Thyroid gland (tissue), 4 donors: ENCODE results near the gene EHD2. TPM values are rescaled to one million over a fixed set of nuclear protein-coding genes. Genes with fewer than 3 reads are reported as not detected.
"Not testable (repeated sequence)": the region's sequence is repeated elsewhere in the genome, so short reads cannot be mapped to it uniquely, and the experiment has no call there.

ENCODE experiments used
- DNase-seq, 2 donors: peaks; one replicate each; pipeline ENCODE4 v3.0.0-alpha.2; 2019
- H3K27ac ChIP-seq, 3 donors: fragments of 200-600 bp; sonication (generic); 1 replicate in 2 of 3; 2 replicates in 1 of 3; pipeline ENCODE4 v1.5.1; 2016 to 2019; ENCODE audit warnings: mild to moderate bottlenecking in 1 of 3, moderate library complexity in 1 of 3
- H3K27me3 ChIP-seq: fragments of 200-600 bp; sonication (generic); one replicate; pipeline ENCODE4 v1.5.1; 2019
- H3K36me3 ChIP-seq, 2 donors: fragments of 200-600 bp; sonication (generic); one replicate each; pipeline ENCODE4 v1.5.1; 2016 to 2019
- H3K4me1 ChIP-seq, 2 donors: fragments of 200-600 bp; sonication (generic); one replicate each; pipeline ENCODE4 v1.5.1; 2017 to 2019
- H3K4me3 ChIP-seq, 3 donors: fragments of 200-600 bp; sonication (generic); replicated peaks in 1 of 3; 1 replicate in 2 of 3; 2 replicates in 1 of 3; pipeline ENCODE4 v1.5.1; 2016; ENCODE audit warnings: mild to moderate bottlenecking in 1 of 3
- H3K9me3 ChIP-seq: fragments of 200-600 bp; sonication (generic); one replicate; pipeline ENCODE4 v1.5.1; 2017
- CTCF ChIP-seq, 6 experiments: fragments of 200-600 bp in 3 of 6; fragments of 450-650 bp in 3 of 6; sonication (generic) in 3 of 6; IDR thresholded peaks; one replicate each; pipeline ENCODE4 v1.5.1; 2016 to 2019; ENCODE audit warnings: antibody characterized with exemption in 6 of 6, mild to moderate bottlenecking in 2 of 6, inconsistent platforms in 1 of 6, moderate library complexity in 1 of 6
- POLR2A ChIP-seq, 2 donors: fragments of 450-650 bp; IDR thresholded peaks; one replicate each; pipeline ENCODE4 v1.6.1; 2017; ENCODE audit warnings: antibody characterized with exemption in 2 of 2, mild to moderate bottlenecking in 2 of 2, moderate library complexity in 1 of 2
- WGBS, 2 donors: methylation state at CpG; one replicate each; pipeline ENCODE4 v1.1.5; 2017; 5-methylcytosine and 5-hydroxymethylcytosine counted together
- intact Hi-C: fragments of 100-400 bp; cut with DNase I; formaldehyde crosslinking; loops from one replicate; pipeline ENCODE4 v1.15.1; 2023
- total RNA-seq, 4 donors: library from RNA; depleted of rRNA; stranded (reverse); fragments of >200 nt; gene quantifications; one replicate each; pipeline ENCODE4 v1.2.3, GENCODE V29; 2016

EHD2 gene
- total RNA-seq, 4 donors from 2014 or later: 41.9 to 48.0 (median 44.3) TPM

GRCh38 chr19:47716270-47716937 lies 3.2 kb downstream of the EHD2 start:
- no peak for DNase-seq

GRCh38 chr19:47718415-47719046 lies 5.3 kb downstream of the EHD2 start:
- WGBS, 2 donors: 75 to 76% methylated on average over 8 to 9 of the region's 11 CpGs
- H3K27ac ChIP-seq: peak overlapping the region; percentile 59 to 80 (median 77)
- H3K36me3 ChIP-seq, H3K4me3 ChIP-seq, DNase-seq, H3K9me3 ChIP-seq, intact Hi-C loops, H3K27me3 ChIP-seq: not testable (repeated sequence)
- H3K4me1 ChIP-seq: peaks cover 6 to 33% of the 10 kb centered on the region in 2 donors

More at GRCh38 chr19:47716270-47716937, 3.2 kb downstream of the EHD2 start:
- no peak overlapping the region for H3K27ac ChIP-seq
- H3K36me3 ChIP-seq: peaks cover 9% of the 10 kb centered on the region in 2 donors
- TF ChIP-seq POLR2A (IDR thresholded peaks at IDR 0.05): no peak
- no peaks in the 10 kb centered on the region for H3K27me3 ChIP-seq
- peaks cover 0 to 26% of the 10 kb centered on the region in 2 donors for H3K4me1 ChIP-seq
- no peaks in the 10 kb centered on the region for H3K9me3 ChIP-seq
- intact Hi-C loops: no loop called here
- H3K4me3 ChIP-seq: no peak overlapping the region
- 84 to 87% methylated on average over 18 to 21 of the region's 32 CpGs for WGBS, 2 donors

- Histone ChIP-seq H3K27me3 (no peaks in the 10 kb centered on the region), H3K4me3 (no peak overlapping the region), H3K4me1 (peaks cover 6 to 33% of the 10 kb centered on the region in 2 donors), H3K36me3 (peaks cover 9% of the 10 kb centered on the region in 2 donors), H3K27ac (peak overlapping the region; percentile 59 to 80 (median 77)), H3K9me3 (no peaks in the 10 kb centered on the region)
- whole genome bisulfite sequencing, 2 donors: 42 to 53% methylated on average over 23 to 25 of the region's 26 CpGs
- no peak for TF ChIP-seq CTCF (IDR thresholded peaks at IDR 0.05)
- no peak for TF ChIP-seq POLR2A (IDR thresholded peaks at IDR 0.05)
- DNase-seq: peak; percentile 47 to 51
- intact Hi-C loops: no loop called here
Observed at GRCh38 chr19:47719047-47719859, 6.0 kb downstream of the EHD2 start.

- intact Hi-C loops: no loop called here
- Histone ChIP-seq H3K9me3 (no peaks in the 10 kb centered on the region), H3K27me3 (no peaks in the 10 kb centered on the region), H3K27ac (peak overlapping the region in 1 of 3 donors; percentile 77), H3K36me3 (peaks cover 9% of the 10 kb centered on the region in 2 donors), H3K4me1 (peaks cover 6 to 33% of the 10 kb centered on the region in 2 donors), H3K4me3 (no peak overlapping the region)
- WGBS, 2 donors: 88 to 89% methylated on average over 14 of the region's 14 CpGs
- no peak for DNase-seq
- no peak for TF ChIP-seq POLR2A (IDR thresholded peaks at IDR 0.05)
- no peak for TF ChIP-seq CTCF (IDR thresholded peaks at IDR 0.05)
Observed at GRCh38 chr19:47720669-47721422, 7.6 kb downstream of the EHD2 start.

GRCh38 chr19:47723581-47723940 lies 10.3 kb downstream of the EHD2 start:
- H3K4me3 ChIP-seq: no peak overlapping the region
- no peaks in the 10 kb centered on the region for H3K9me3 ChIP-seq

More at GRCh38 chr19:47723581-47723940, 10.3 kb downstream of the EHD2 start:
- Histone ChIP-seq H3K27me3 (no peaks in the 10 kb centered on the region), H3K36me3 (peaks cover 0 to 6% of the 10 kb centered on the region in 2 donors), H3K27ac (peak overlapping the region in 2 of 3 donors; percentile 59 to 60), H3K4me1 (peaks cover 6 to 33% of the 10 kb centered on the region in 2 donors)
- intact Hi-C loops: no loop called here
- DNase-seq: peak; percentile 72 to 78
- no peak for TF ChIP-seq CTCF (IDR thresholded peaks at IDR 0.05)
- no peak for TF ChIP-seq POLR2A (IDR thresholded peaks at IDR 0.05)
- 26 to 29% methylated on average over 4 to 7 of the region's 7 CpGs for whole genome bisulfite sequencing, 2 donors
